Nucleus accumbens (tissue), 56 donors: Measurements from ENCODE around the gene SEMA3E.
"Not testable (repeated sequence)": the region's sequence is repeated elsewhere in the genome, so short reads cannot be mapped to it uniquely, and the experiment has no call there.

Experiments
- DNase-seq, 56 donors: peaks; one replicate each; lab custom pipeline; 2025; lab: John Stamatoyannopoulos, UW

The SEMA3E gene

DNA sequence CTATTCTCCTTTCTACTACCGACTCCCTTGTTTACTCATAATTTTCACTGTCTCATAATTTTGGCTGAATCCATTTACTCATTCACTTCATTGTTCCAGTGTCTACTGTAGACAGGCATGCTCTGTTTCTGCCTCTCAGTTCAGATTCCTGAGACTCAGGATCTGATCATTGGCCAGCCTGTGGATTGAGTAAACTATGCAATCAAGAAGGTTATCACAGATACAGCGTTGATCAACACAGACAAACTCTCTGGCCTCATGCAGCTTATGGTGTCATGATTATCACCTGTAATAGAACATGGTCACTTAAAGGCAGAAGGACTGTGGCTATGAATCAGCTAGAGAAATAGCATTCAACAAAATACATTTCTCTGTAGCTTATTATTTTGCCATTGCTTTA lies 86.0 kb downstream of the SEMA3E start:
- no peak for DNase-seq

DNA sequence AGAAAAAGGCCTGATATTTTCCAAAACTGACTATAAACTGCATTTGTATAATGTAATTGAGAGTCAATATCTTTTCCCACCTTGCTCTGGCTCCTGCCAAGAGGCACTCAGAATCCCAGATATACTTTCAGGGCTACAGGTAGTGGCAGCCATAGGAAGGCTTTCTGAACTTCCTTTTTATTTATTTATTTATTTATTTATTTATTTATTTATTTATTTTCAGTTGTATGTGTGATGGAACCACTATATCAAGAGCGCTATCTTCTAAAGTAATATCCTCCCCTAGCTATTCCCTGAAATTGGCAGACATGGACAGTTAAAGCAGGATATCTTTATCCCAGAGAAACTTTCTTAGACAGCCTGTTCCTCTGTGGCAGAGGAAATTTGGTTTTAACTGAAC lies 86.7 kb downstream of the SEMA3E start:
- no peak for DNase-seq

DNA sequence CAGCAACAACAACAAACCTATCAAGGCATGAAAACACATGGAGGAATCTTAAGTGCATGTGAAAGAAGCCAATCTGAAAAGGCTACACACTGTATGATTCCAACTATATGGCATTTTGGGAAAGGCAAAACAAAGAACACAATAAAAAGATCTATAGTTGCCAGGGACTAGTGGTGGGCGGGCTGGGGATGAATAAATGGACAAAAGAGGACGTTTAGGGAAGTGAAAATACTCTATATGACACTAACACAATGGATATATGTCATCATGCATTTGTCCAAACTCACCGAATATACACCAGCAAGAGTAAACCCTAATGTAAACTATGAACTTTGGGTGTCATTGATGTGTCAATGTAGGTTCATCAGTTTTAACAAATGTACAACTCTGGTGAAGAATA lies 89.1 kb downstream of the SEMA3E start:
- DNase-seq: no peak

DNA sequence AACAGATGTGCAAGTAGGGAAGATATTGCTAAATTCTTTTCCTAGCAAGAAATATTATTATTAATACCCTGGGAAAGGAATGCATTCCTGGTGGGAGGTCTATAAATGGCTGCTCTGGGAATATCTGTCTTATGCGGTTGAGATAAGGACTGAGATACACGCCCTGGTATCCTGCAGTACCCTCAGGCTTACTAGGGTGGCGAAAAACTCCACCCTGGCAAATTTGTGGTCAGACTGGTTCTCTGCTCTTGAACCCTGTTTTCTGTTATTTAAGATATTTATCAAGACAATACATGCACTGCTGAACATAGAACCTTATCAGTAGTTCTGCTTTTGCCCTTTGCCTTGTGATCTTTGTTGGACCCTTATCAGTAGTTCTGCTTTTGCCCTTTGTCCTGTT lies 96.4 kb downstream of the SEMA3E start:
- not testable (repeated sequence) for DNase-seq

DNA sequence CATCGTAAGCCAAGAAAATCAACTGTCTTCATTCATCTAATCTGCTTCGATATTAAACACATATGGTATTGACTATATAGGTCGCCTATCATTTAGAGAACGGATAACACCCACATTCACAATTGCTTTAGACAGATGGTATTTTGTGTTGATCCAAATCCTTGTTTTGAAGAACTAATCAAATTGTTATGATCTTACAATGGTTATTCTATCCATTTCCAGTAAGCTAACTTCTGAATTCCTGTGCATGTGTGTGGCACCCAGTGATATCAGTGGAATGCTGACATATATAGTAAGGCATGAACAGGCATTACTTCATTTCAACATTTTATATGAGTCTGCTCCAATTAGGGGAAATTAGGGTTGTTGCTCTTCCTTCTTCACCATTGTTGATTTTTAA lies 98.8 kb downstream of the SEMA3E start:
- no peak for DNase-seq

DNA sequence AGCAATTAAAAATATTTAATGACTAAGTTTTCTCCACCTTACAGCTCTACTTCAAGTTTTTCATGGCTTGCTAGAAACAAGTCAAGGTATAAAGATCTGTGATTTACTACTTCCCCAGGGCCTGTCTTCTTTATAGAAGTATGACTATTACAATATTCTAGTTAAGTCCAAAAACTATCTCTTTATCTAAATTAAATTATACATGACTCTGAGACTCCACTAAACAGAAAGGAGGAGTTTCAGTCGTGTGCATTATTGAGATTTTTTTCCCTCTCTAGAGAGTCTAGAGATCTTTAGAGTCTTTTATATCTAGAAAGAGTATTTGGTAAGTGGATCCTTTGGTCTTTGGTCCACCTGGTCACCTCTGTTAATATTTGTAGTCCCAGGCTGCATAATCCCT lies 100.7 kb downstream of the SEMA3E start:
- no peak for DNase-seq

DNA sequence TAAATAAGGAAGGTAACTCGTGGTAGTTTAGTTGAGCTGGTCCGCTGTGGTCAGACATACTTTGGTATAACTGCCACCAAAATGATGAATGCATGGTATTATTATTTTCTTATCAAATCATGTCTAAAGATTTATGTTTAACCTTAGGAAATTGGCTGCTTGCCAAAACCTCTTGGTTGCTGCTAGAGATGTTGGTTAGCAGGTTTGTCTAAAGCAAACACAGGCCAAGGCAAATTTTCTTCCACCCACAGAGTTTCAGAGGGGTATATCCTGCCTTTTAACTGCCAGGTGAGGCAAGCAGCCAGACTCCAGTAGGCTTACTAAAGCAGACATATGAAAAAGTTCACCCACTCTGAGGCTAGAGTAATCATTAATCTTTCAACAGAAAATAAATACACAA lies 101.4 kb downstream of the SEMA3E start:
- no peak for DNase-seq

DNA sequence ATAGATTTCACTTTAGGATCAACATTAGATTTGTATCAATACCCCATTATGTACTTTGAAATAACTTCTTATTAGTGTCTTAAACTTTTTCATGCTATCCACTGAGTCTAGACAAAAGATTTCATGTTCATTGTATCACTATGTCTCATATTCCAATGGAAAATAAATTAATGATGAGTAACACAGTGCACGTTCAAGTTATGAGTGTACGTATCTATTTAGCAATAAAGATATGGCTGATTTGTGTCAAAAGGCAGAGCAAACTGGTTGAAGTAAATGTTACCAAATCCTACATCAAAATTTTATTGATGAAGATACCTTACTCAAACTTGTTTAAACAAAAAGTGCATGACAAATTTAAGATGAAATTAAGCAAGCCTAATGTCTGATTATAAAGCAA lies 102.4 kb downstream of the SEMA3E start:
- DNase-seq: no peak

DNA sequence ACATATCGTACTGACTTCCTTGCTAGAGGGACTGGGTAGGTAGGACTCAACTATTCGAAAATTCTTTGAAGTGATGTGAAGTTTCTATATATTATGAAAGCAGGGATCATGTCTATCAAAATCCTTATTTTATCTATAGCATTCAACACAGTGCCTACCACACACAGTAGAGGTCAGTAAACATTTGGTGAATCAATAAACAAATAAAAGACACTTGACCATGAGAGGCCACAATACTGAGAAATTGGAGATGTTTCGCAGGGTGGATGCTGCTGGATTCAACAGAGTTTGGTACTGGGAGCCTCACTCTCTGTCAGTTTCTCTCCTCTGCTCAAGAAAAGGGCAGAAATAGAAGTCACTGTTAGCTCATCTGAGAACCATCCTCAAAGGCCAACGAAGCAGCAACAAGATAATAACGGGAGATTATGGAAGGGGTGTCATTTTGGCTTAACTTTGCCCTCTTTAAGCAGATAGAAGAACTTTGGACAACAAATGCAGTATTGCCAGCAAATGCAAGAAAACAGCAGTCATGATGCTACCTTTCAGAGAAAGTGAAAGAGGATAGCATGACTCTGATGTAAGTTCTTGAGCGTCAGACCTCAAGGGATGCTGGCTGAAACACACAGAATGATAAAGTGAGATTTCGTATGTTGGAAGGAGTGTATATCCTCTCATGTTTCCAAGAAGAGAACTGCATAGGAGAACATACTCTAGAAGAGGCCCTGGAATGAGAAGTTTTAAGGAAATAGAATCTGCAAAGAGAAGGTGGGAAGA lies 107.6 kb downstream of the SEMA3E start:
- no peak for DNase-seq

DNA sequence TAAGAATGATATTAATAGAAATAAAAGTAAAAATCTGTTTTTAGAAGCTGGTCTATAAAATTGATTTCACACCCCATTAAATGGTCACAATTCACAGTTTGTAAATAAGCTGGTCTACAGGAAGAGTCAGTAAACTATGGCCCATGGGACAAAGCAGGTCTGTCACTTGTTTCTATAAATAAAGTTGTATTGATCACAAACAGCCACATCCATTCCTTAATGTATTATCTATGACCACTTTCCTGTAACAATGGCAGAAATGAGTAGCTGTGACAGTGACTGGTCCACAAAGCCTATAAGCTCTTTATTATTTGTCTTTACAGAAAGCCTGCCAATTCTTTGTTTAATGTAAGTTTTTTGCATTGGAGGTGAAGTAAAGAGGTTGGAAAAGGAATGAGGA lies 114.5 kb downstream of the SEMA3E start:
- no peak for DNase-seq

DNA sequence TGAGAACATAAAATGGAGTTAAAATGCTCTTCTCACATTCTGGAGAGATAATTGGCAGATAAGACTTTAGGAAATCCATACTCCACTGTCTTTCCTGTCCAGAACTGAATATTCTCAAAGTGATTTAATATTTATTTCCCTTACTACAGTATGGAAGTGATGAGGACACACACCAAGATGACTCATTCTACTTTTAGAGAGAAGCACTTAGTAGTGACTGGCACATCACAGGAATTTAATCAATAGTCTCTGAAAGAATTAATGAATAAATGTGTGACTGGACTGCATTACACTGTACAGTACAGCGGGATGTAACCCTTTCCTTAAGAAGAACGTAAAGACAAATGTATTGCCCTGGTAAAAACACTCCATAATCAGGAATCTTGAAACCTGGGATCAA lies 116.7 kb downstream of the SEMA3E start:
- DNase-seq: no peak

DNA sequence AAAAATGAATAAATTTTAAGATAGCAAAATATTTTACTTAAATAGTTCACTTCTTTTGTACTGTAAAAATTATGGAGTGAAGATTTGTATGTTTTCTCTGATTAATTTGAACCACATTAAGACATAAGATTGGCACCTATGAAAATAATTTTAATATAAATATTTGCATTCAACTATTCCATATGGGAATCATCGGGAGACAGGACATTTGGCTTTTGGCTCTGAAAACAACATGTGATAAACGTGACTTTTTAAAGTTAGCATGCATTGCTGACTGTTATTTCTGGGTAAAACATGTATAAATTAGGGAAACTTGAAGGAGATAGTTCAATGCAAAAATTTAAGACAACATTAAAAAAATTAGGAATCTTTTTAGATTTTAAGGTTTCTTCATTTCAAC lies 117.2 kb downstream of the SEMA3E start:
- no peak for DNase-seq

DNA sequence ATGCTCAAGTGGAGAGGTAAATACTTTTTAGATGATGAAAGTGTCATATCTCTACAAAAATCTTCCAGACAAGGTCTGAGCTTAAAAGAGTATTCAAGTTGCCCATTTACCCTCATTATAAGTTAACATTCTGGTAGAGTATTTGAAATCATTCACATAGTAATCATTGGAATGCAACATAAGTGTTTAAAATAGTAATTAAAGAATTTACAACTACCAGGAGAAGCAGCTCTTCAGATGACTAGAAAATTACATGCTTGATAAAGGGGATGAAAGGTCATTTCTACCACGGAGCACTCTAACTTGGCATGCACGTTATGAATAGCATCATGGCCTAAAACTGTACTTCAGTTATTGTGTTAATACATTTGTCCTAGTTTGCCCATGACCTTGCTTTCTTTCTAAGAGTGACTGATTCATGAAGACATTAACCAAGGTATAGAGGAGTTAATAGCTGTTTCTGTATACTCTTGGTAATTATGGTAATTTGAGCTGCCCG lies 120.0 kb downstream of the SEMA3E start:
- no peak for DNase-seq

DNA sequence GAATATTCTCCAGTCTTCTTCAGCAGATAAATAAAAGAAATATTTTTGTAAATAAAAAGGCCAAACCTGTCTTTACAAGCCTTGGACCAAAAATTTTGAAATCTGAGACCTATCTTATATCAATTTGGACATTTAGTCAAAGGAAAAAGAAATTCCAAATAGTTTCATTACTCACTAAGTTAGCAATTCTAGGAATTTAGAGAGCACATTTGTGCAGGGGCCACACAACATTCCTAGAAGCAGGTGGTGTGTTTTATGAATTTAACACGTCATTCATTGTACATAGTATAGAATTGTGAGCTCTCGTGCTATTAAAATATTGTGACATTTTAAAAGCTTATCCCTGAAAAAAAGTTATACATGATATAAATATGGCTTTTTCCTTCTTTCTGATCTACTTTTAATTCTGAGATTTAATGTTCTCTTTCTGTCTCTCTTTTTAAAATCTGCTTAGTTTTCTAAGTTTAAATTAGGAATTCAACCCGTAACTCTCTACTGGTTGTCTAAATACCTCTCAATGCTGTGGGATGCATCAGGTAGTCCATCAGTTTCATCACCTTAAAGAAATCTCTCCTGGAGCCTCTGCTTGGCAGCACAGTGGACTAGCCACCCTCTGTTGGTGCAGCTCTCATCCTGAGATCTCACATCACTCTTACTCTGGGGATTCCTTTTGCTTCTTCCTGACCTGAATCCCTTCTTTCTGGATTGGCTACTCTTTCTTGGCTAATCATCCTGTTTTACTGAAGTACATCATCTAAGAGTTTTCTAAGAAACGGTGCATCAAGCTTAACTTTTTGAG lies 124.5 kb downstream of the SEMA3E start:
- DNase-seq: no peak

DNA sequence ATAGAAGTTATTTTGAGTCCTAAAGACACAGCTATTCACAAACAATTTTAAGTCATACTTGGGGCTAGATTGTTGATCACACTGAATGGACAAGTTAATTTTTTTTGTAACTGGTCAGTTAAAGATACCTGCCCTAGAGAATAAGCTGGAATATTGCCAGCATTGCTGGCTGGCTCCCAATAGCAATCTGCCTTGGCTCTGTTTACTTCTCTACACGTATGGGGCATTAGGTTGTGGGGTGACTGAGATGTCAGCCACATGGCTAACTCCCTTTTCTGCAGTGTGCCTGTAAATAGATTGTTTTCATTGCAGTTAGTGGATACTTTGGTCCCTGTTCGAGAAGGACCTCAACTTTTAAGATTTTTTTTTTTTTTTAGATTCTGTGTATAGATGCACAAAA lies 128.2 kb downstream of the SEMA3E start:
- DNase-seq: no peak

DNA sequence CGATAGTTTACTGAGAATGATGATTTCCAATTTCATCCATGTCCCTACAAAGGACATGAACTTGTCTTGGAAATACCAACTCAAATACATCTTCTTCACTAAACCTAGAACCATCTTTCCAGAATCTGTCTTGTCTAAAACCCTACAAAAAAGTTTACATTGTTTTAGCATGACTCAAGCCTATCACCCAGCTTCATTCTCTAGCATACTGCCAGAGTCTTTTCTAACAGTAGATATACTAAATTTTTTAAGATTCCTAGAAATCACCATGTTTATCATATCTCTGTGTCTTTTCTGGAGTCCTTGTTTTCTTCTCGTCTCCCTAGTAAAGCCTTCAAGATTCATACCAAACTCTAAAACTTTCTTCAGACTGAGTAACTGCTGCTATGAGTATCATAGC lies 129.7 kb downstream of the SEMA3E start:
- DNase-seq: no peak

DNA sequence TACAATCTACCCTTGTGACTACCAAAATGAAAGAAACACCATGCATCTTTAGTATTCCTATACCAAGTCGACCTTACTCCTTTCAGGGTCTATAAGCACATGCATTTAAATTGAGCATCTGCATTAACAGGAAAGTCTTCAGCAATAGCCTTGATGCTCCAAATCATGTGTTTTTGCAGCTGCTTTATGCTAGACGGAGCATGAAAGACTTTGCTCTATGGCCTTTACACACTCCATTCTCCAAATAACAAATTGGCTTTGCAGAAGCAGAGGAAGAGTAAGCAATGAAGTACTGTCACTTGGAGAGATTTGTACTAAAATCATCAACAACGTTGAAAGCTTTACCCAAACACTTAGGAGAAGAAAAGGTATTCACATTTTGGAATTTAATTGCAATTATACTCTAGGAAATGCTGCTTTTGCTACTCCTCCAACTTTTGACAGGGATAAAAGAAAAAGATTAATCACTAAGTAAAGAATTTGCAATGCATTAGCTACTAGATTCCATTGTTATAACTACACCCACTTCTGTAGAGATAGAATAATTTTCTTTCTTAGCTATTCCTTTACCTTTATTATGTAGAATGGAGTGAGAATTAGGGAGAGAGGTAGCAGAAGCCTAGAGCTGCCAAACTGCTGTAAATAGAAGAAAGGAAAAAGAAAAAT lies 131.8 kb downstream of the SEMA3E start:
- no peak for DNase-seq

DNA sequence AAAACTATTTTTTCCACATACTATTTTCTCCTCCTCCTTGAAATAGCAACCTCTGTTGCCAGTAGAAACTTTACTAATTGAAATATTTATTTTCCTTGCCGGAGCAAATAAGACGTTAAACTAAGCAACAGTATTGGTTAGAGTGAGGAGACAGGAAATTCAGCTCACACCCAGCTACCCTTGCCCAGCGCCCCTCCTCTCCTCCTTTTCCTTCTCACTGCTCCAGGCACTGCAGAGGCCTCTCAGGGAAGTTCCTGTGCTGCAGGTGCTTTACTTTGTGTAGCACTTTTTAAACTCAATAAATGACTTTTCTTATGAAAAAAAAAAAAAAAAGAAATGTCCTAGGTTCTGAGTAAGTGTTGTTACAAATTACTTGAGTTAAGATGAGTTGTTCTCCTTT lies 134.0 kb downstream of the SEMA3E start:
- DNase-seq: no peak

DNA sequence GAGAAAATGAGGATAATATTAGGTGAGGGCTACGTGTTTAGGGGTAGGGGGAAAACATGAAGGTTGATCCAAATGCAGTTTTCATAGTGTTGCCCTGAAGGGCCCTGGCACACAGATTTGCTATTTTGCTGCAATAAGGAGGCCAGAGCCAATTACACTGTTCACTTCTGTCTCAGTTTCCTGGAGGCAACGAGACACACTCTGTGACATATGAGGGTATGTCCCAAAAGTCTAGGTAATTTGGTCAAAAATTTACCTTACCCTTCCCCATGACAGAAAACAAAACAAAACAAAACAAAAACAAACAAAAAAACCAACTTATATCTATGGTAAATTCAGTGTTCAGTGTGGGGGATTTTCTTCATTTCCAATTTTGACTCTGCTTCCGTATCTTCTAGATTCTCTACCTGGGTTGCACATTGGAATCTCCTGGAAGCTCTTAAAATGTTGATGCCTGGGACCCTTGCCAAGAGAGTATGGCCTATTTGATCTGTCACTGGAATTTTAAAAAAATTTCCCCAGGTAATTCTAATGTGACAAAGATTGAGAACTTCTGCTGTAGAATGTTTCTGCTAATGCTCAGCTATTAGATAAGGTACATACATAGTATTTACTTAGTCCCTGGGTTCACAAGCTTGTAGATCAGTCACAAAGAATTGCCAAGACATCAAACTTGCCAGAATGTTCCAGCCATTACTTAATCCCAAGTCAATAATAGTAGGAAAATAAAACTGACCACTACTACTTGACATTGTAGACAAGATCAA lies 139.5 kb downstream of the SEMA3E start:
- no peak for DNase-seq

DNA sequence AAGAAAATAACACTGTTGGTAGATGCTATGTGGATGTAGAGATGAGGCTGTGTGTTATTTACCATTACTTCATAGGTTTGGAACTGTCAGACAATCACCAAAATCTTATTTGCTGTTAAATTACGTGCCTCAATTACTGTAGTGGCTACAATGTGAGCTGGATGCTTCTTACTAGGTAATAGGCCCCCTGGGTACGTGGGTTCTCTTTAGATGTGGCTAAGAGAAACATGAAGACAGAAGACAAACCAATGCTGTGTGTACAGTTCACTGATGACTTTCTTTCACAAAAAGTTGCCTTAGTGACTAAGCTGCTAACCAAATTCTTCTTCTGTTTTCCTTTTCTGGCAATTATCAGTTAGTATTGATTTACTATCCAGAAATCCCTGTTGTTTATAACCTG lies 144.6 kb downstream of the SEMA3E start:
- no peak for DNase-seq

DNA sequence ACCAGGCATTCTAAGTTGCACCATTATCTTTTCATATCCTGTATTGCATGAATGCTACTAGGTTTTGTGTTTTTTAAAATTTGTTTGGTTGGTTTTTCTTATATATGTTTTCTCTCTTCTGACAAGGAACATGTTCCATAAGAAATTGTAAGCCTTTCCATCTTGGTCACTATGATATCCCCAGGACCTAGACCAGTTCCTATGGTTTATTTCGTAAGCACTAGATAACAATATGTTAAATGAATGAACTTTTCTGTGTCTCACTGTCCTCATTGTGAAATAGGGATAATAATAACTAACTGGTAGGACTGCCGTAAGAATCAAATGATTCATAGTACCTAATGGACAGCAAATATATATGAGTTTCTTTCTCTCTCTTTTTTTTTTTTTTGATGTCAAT lies 146.3 kb downstream of the SEMA3E start:
- DNase-seq: no peak
